Epithelial cell of proximal tubule (primary cell): ENCODE data around the gene ITLN2. TPM values are rescaled to one million over a fixed set of nuclear protein-coding genes. Genes with fewer than 3 reads are reported as not detected.
"Not testable (repeated sequence)": the region's sequence is repeated elsewhere in the genome, so short reads cannot be mapped to it uniquely, and the experiment has no call there.

Experiments used
- DNase-seq: peaks from one replicate; pipeline ENCODE4 v3.0.0-alpha.2; 2011; ENCODE audit warnings: low read depth
- H3K4me3 ChIP-seq: 2 replicates; pipeline ENCODE4 v1.5.1; 2011; ENCODE audit warnings: low read depth, mild to moderate bottlenecking, low read length
- CTCF ChIP-seq: conservative IDR thresholded peaks from 2 replicates; pipeline ENCODE4 v1.5.1; 2012; ENCODE audit warnings: low read depth, mild to moderate bottlenecking, low read length
- total RNA-seq: library from RNA; depleted of rRNA; stranded (reverse); fragments of >200 nt; gene quantifications from 2 replicates; pipeline ENCODE4 v1.2.3, GENCODE V29; 2015

ITLN2 gene
- total RNA-seq, 1 donor from 2014 or later, result not detected

DNA sequence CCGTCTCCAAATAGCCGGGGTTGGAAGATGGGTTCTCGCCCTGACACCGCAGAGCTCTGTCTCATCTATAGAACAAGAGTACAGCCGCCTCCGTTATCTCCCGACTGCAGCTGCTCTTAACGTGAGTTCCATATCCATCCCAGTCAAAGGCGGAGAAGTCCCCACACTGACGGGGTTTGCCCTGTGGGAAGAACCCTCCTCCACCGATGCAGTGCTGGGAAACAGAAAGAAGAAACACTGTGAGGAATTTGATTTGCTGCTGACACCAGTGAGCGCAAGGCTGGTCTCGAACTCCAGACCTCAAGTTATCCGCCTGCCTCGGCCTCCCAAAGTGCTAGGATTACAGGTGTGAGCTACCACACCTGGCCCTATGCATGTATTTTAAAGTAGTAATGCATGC is 9.5 kb downstream of the ITLN2 start:
- DNase-seq, result no peak
- H3K4me3 ChIP-seq, result no peak overlapping the region
- no peak for TF ChIP-seq CTCF

- no peak for DNase-seq
- TF ChIP-seq CTCF, result peak; percentile 68
- H3K4me3 ChIP-seq, result no peak overlapping the region
Observed at GRCh38 chr1:160942926-160943325, 11.7 kb downstream of the ITLN2 start.

- DNase-seq, H3K4me3 ChIP-seq: not testable (repeated sequence)
Observed at GRCh38 chr1:160936666-160937065, 17.9 kb downstream of the ITLN2 start.

DNA sequence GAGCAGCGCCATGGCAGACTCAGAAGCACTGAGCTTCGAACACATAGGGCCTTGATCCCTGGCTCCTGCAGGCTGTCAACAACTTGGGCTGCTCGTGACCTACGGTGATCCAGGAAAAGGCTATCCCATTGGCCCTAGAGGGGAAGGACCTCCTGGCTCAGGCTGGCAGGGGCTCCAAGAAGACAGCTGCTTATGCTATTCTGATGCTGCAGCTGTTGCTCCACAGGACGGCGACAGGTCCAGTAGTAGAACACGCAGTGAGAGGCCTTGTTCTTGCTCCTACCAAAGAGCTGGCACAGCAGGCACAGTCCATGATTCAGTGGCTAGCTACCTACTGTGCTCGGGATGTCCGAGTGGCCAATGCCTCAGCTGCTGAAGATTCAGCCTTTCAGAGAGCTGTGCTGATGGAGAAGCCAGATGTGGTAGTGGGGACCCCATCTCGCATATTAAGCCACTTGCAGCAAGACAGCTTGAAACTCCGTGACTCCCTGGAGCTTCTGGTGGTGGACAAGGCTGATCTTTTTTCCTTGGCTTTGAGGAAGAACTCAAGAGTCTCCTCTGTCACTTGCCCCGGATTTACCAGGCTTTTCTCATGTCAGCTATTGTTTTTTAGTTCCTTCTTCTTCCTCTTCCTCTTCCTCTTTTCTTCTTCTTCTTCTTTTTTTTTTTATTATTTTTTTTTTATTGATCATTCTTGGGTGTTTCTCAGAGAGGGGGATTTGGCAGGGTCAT is 18.9 kb downstream of the ITLN2 start:
- H3K4me3 ChIP-seq, result no peak overlapping the region
- no peak for TF ChIP-seq CTCF
- DNase-seq, result no peak

- H3K4me3 ChIP-seq, DNase-seq: not testable (repeated sequence)
Observed at GRCh38 chr1:160933305-160933704, 21.3 kb downstream of the ITLN2 start.

DNA sequence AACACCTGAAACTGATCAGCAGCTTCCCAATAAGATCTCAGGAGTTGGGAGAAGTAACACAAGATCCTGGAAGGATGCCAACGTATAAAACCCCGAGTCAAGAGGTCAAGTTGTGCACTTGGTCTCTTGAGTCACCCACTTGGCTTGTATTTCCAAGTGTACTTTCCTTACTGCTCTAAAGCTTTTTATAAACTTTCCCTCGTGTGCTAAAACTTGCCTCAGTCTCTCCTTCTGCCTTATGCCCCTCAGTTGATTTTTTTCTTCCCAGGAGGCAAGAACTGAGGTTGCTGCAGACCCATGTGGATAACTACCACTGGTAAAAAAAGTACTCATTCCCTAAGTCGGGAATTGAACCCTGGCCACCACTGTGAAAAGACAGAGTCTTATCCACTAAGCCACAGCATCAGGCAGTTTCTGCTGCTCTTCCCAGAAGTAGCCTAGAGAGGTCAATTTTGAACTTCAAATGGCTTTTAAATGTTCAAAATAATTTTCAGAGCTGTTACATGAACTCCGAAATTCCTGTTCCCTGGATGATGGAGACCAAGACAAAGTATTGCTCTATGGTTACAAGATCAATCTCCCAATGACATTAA is 28.9 kb downstream of the ITLN2 start:
- TF ChIP-seq CTCF, result no peak
- H3K4me3 ChIP-seq, result no peak overlapping the region
- no peak for DNase-seq

- H3K4me3 ChIP-seq, result no peak overlapping the region
- TF ChIP-seq CTCF, result no peak
- no peak for DNase-seq
Observed at GRCh38 chr1:160924791-160925651, 29.6 kb downstream of the ITLN2 start.
